DMS 273 (cell line): ENCODE measurements around the gene CXCL12.

Source experiments
- DNase-seq: peaks from one replicate; lab custom pipeline; 2025; ENCODE audit not compliant: unreplicated experiment; lab: John Stamatoyannopoulos, UW

CXCL12 gene

GRCh38 chr10:44335330-44336021 is 49.4 kb downstream of the CXCL12 start:
- DNase-seq = peak; percentile 37

- peak; percentile 87 for DNase-seq
Measured at GRCh38 chr10:44334621-44335184, 50.2 kb downstream of the CXCL12 start.

- DNase-seq = no peak
Measured at GRCh38 chr10:44334091-44334490, 50.8 kb downstream of the CXCL12 start.

GRCh38 chr10:44333511-44333910 is 51.4 kb downstream of the CXCL12 start:
- DNase-seq = no peak

- no peak for DNase-seq
Measured at GRCh38 chr10:44332465-44332864, 52.4 kb downstream of the CXCL12 start.

GRCh38 chr10:44330431-44330830 is 54.5 kb downstream of the CXCL12 start:
- no peak for DNase-seq

- no peak for DNase-seq
Measured at GRCh38 chr10:44327461-44327860, 57.4 kb downstream of the CXCL12 start.
